Kidney (tissue), 14 donors: Measurements from ENCODE around the gene RPS21. TPM values are rescaled to one million over a fixed set of nuclear protein-coding genes. Genes with fewer than 3 reads are reported as not detected.

Experiments used
- DNase-seq, 5 donors: peaks; one replicate each; pipeline ENCODE4 v3.0.0-alpha.2; 2013 to 2020
- FAIRE-seq: peaks from 2 replicates; lab custom pipeline; 2012; peaks lifted over from hg19 to GRCh38; lab: Jason Lieb, UNC
- H3K27ac ChIP-seq, 2 donors: one replicate each; pipeline ENCODE4 v1.7.0; 2013; ENCODE audit warnings: low read depth in 2 of 2, low read length in 2 of 2, inconsistent platforms in 1 of 2
- H3K27me3 ChIP-seq: one replicate; pipeline ENCODE4 v1.7.1; 2013; ENCODE audit warnings: low read length, inconsistent platforms; ENCODE audit not compliant: control insufficient read depth, insufficient read depth
- H3K36me3 ChIP-seq, 3 donors: one replicate each; pipeline versions ENCODE4 v1.7.0 to v1.7.1; 2013; ENCODE audit warnings: low read length in 3 of 3, control low read depth in 1 of 3, inconsistent platforms in 1 of 3; ENCODE audit not compliant: insufficient read depth in 3 of 3, control insufficient read depth in 2 of 3
- H3K4me1 ChIP-seq, 3 donors: one replicate each; pipeline versions ENCODE4 v1.7.0 to v1.7.1; 2013; ENCODE audit warnings: low read length in 3 of 3, inconsistent platforms in 1 of 3, low read depth in 1 of 3; ENCODE audit not compliant: control insufficient read depth in 2 of 3, insufficient read depth in 2 of 3
- H3K4me3 ChIP-seq, 3 donors: one replicate each; pipeline versions ENCODE4 v1.7.0 to v1.8.1; 2013; ENCODE audit warnings: low read length in 3 of 3, control low read depth in 1 of 3, inconsistent platforms in 1 of 3
- H3K9ac ChIP-seq, 3 donors: one replicate each; pipeline versions ENCODE4 v1.7.0 to v1.7.1; 2013; ENCODE audit warnings: low read length in 3 of 3, control low read depth in 1 of 3, inconsistent platforms in 1 of 3
- H3K9me3 ChIP-seq, 3 donors: one replicate each; pipeline versions ENCODE4 v1.7.0 to v1.7.1; 2013; ENCODE audit warnings: low read length in 3 of 3, control low read depth in 1 of 3, inconsistent platforms in 1 of 3; ENCODE audit not compliant: control insufficient read depth in 2 of 3, insufficient read depth in 1 of 3
- intact Hi-C: fragments of 100-400 bp; cut with DNase I; formaldehyde crosslinking; loops from one replicate; pipeline ENCODE4 v1.11.1; 2022
- polyA plus RNA-seq: library from polyadenylated mRNA; stranded (reverse); fragments of 350-450 nt; fragmentation: Illumina TruSeq; extraction: RNeasy Lipid Tissue Mini Kit (QIAGEN cat#74804); gene quantifications from one replicate; pipeline ENCODE4 v1.2.3, GENCODE V29; 2014; ENCODE audit warnings: low read depth, low replicate concordance; ENCODE audit not compliant: insufficient read depth
- total RNA-seq: library from RNA; stranded (reverse); fragmentation: NEBNext Ultra II Directional; extraction: Animal tissue kit (Norgen Biotek cat#: 25700); gene quantifications from one replicate; pipeline ENCODE4 v1.2.1, GENCODE V29; 2021
- TF ChIP-seq, protein P1 (sequence below): IDR thresholded peaks from 3 replicates; pipeline ENCODE4 v1.5.1; 2012; ENCODE audit warnings: mild to moderate bottlenecking, moderate library complexity, borderline replicate concordance; ENCODE audit not compliant: insufficient read depth; ENCODE audit errors: extremely low read depth
- donor health status: control.
- donor health status: control.
- donor health status: control.
- donor health status: control.
- donor health status: control.
- donor health status: DM: yes; HTN: yes; CAD: no.
- donor health status: Normal renal cell carcinoma (clear cell type).

The RPS21 gene
- total and polyA plus RNA-seq, 2 donors from 2014 or later = 1,221 to 2,336 TPM

DNA sequence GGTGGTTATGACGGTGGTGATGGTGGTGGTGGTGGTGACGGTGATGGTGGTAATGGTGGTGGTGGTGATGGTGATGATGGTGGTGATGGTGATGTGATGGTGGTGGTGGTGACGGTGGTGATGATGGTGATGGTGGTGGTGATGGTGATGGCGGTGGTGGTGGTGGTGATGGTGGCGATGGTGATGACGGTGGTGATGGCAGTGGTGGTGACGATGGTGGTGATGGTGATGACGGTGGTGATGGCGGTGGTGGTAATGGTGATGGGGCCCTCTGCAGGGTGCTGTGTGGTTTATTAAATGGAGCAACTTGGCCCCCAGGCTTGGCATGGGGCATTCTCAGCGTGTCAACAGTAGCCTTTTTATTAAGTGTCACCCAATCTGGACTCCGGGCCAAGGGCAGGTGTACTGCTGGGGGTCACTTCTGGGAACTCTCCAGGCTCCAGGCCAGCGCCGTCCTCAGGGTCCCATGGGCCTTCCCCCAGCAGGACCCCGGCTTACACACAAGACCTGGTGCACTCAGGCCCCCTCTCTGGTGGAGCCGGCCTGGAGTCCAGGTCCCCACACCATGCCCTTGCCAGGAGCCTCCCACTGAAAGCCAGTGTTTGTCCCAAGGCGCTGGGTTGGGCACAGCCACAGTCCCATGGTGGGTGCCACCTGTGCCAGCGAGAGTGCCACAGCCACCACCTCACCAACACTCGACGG, 11.4 kb downstream of the RPS21 start:
- Histone ChIP-seq H3K4me3 (no peak overlapping the region), H3K9me3 (no peaks in the 10 kb centered on the region), H3K36me3 (no peaks in the 10 kb centered on the region), H3K4me1 (no peaks in the 10 kb centered on the region), H3K9ac (no peak overlapping the region), H3K27me3 (no peaks in the 10 kb centered on the region), H3K27ac (no peak overlapping the region)
- DNase-seq (no peak), FAIRE-seq (no peak)
- TF ChIP-seq, protein P1, sequence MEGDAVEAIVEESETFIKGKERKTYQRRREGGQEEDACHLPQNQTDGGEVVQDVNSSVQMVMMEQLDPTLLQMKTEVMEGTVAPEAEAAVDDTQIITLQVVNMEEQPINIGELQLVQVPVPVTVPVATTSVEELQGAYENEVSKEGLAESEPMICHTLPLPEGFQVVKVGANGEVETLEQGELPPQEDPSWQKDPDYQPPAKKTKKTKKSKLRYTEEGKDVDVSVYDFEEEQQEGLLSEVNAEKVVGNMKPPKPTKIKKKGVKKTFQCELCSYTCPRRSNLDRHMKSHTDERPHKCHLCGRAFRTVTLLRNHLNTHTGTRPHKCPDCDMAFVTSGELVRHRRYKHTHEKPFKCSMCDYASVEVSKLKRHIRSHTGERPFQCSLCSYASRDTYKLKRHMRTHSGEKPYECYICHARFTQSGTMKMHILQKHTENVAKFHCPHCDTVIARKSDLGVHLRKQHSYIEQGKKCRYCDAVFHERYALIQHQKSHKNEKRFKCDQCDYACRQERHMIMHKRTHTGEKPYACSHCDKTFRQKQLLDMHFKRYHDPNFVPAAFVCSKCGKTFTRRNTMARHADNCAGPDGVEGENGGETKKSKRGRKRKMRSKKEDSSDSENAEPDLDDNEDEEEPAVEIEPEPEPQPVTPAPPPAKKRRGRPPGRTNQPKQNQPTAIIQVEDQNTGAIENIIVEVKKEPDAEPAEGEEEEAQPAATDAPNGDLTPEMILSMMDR = no peak
- intact Hi-C loops = no loop called here

GRCh38 chr20:62400021-62400420, 13.1 kb downstream of the RPS21 start:
- intact Hi-C loops = no loop called here
- DNase-seq (no peak), FAIRE-seq (no peak)
- H3K36me3 ChIP-seq = no peaks in the 10 kb centered on the region
- TF ChIP-seq, protein P1 = no peak
- H3K27me3 ChIP-seq = no peaks in the 10 kb centered on the region
- no peak overlapping the region for H3K4me3 ChIP-seq
- H3K9me3 ChIP-seq = no peaks in the 10 kb centered on the region
- H3K4me1 ChIP-seq = no peaks in the 10 kb centered on the region
- H3K27ac ChIP-seq = no peak overlapping the region
- H3K9ac ChIP-seq = no peak overlapping the region

- intact Hi-C loops = no loop called here
- DNase-seq (no peak), FAIRE-seq (no peak)
- TF ChIP-seq, protein P1 = no peak
- Histone ChIP-seq H3K4me1 (peaks cover 0 to 5% (median 1%) of the 10 kb centered on the region in 3 donors), H3K36me3 (no peaks in the 10 kb centered on the region), H3K9me3 (no peaks in the 10 kb centered on the region), H3K9ac (no peak overlapping the region), H3K4me3 (no peak overlapping the region), H3K27ac (no peak overlapping the region), H3K27me3 (no peaks in the 10 kb centered on the region)
Observed at GRCh38 chr20:62400541-62400940, 13.6 kb downstream of the RPS21 start.
